BE2C (cell line): Measurements from ENCODE around the gene ADK.

ENCODE experiments used
- DNase-seq: peaks from one replicate; pipeline ENCODE4 v3.0.0-alpha.2; 2020
- H3K27me3 ChIP-seq: fragments of 250-450 bp; sonication (Bioruptor Pico); 2 replicates; pipeline ENCODE4 v1.5.1; 2020; ENCODE audit warnings: mild to moderate bottlenecking
- H3K36me3 ChIP-seq: fragments of 250-450 bp; sonication (Bioruptor Pico); 2 replicates; pipeline ENCODE4 v1.5.1; 2020; ENCODE audit warnings: mild to moderate bottlenecking
- H3K4me1 ChIP-seq: fragments of 250-450 bp; sonication (Bioruptor Pico); 2 replicates; pipeline ENCODE4 v1.5.1; 2020
- H3K4me3 ChIP-seq: 2 replicates; pipeline ENCODE4 v1.5.1; 2011; ENCODE audit warnings: low read depth, low read length
- H3K9me3 ChIP-seq: fragments of 250-450 bp; sonication (Bioruptor Pico); 2 replicates; pipeline ENCODE4 v1.5.1; 2020
- CTCF ChIP-seq: IDR thresholded peaks from 2 replicates; pipeline ENCODE4 v1.5.1; 2012; ENCODE audit warnings: mild to moderate bottlenecking, low read depth, low read length

The ADK gene

GRCh38 chr10:74373059-74373458 is 222.0 kb downstream of the ADK start:
- TF ChIP-seq CTCF: no peak
- no peak for DNase-seq
- Histone ChIP-seq H3K27me3 (no peaks in the 10 kb centered on the region), H3K36me3 (no peaks in the 10 kb centered on the region), H3K4me1 (no peaks in the 10 kb centered on the region), H3K4me3 (no peak overlapping the region), H3K9me3 (no peaks in the 10 kb centered on the region)

- DNase-seq: no peak
- Histone ChIP-seq H3K9me3 (no peaks in the 10 kb centered on the region), H3K27me3 (no peaks in the 10 kb centered on the region), H3K36me3 (no peaks in the 10 kb centered on the region; the same call in 1 of the 2 replicates), H3K4me1 (no peaks in the 10 kb centered on the region), H3K4me3 (no peak overlapping the region)
- TF ChIP-seq CTCF: no peak
Observed at GRCh38 chr10:74377476-74377875, 226.5 kb downstream of the ADK start.

GRCh38 chr10:74379474-74379873 is 228.5 kb downstream of the ADK start:
- Histone ChIP-seq H3K9me3 (no peaks in the 10 kb centered on the region), H3K4me1 (no peaks in the 10 kb centered on the region), H3K27me3 (no peaks in the 10 kb centered on the region), H3K4me3 (no peak overlapping the region), H3K36me3 (no peaks in the 10 kb centered on the region; the same call in 1 of the 2 replicates)
- no peak for TF ChIP-seq CTCF
- no peak for DNase-seq

- no peaks in the 10 kb centered on the region for H3K9me3 ChIP-seq
- no peak for DNase-seq
- TF ChIP-seq CTCF: no peak
Observed at GRCh38 chr10:74380795-74381194, 229.8 kb downstream of the ADK start.

GRCh38 chr10:74381291-74381853 is 230.4 kb downstream of the ADK start:
- no peak for TF ChIP-seq CTCF
- DNase-seq: no peak
- no peaks in the 10 kb centered on the region for H3K27me3 ChIP-seq
- no peak overlapping the region for H3K4me3 ChIP-seq
- H3K36me3 ChIP-seq: no peaks in the 10 kb centered on the region; the same call in 1 of the 2 replicates
- H3K4me1 ChIP-seq: no peaks in the 10 kb centered on the region
- H3K9me3 ChIP-seq: no peaks in the 10 kb centered on the region

More at GRCh38 chr10:74380795-74381194, 229.8 kb downstream of the ADK start:
- Histone ChIP-seq H3K27me3 (no peaks in the 10 kb centered on the region), H3K36me3 (no peaks in the 10 kb centered on the region; the same call in 1 of the 2 replicates), H3K4me3 (no peak overlapping the region), H3K4me1 (no peaks in the 10 kb centered on the region)

- H3K4me1 ChIP-seq: no peaks in the 10 kb centered on the region
- no peak overlapping the region for H3K4me3 ChIP-seq
- H3K9me3 ChIP-seq: no peaks in the 10 kb centered on the region
- no peak for DNase-seq
- TF ChIP-seq CTCF: no peak
- no peaks in the 10 kb centered on the region for H3K27me3 ChIP-seq
- no peaks in the 10 kb centered on the region; the same call in 1 of the 2 replicates for H3K36me3 ChIP-seq
Observed at GRCh38 chr10:74382663-74383062, 231.6 kb downstream of the ADK start.
